Spleen (tissue), 11 donors: ENCODE measurements around the gene PIP5K1B. TPM values are rescaled to one million over a fixed set of nuclear protein-coding genes. Genes with fewer than 3 reads are reported as not detected.

Experiments
- DNase-seq: peaks from one replicate; pipeline ENCODE4 v3.0.0-alpha.2; 2020
- H3K27ac ChIP-seq, 8 donors: fragments of 200-600 bp; sonication (generic) in 7 of 8; 1 replicate in 4 of 8; 2 replicates in 4 of 8; pipeline versions ENCODE4 v1.5.0 to v1.8.0; 2016 to 2021; ENCODE audit warnings: inconsistent platforms in 4 of 8, mild to moderate bottlenecking in 4 of 8, moderate library complexity in 1 of 8
- H3K27me3 ChIP-seq, 7 donors: fragments of 200-600 bp; sonication (generic) in 6 of 7; replicated peaks in 1 of 7; 1 replicate in 4 of 7; 2 replicates in 3 of 7; pipeline versions ENCODE4 v1.5.0 to v1.8.0; 2016 to 2021; ENCODE audit warnings: inconsistent platforms in 3 of 7, mild to moderate bottlenecking in 1 of 7
- H3K36me3 ChIP-seq, 6 donors: fragments of 200-600 bp; sonication (generic) in 5 of 6; 1 replicate in 4 of 6; 2 replicates in 2 of 6; pipeline versions ENCODE4 v1.5.0 to v1.8.0; 2016 to 2021; ENCODE audit warnings: inconsistent platforms in 2 of 6
- H3K4me1 ChIP-seq, 6 donors: fragments of 200-600 bp; sonication (generic) in 5 of 6; 1 replicate in 3 of 6; 2 replicates in 3 of 6; pipeline versions ENCODE4 v1.5.0 to v1.8.0; 2016 to 2021; ENCODE audit warnings: inconsistent platforms in 3 of 6
- H3K4me3 ChIP-seq, 8 donors: fragments of 200-600 bp; sonication (generic) in 7 of 8; 1 replicate in 4 of 8; 2 replicates in 4 of 8; pipeline versions ENCODE4 v1.5.0 to v1.8.0; 2016 to 2021; ENCODE audit warnings: inconsistent platforms in 4 of 8, mild to moderate bottlenecking in 4 of 8, moderate library complexity in 2 of 8
- H3K9me3 ChIP-seq, 8 donors: fragments of 200-600 bp; sonication (generic) in 7 of 8; 1 replicate in 4 of 8; 2 replicates in 4 of 8; pipeline versions ENCODE4 v1.5.0 to v1.8.0; 2016 to 2021; ENCODE audit warnings: inconsistent platforms in 4 of 8
- POLR2A ChIP-seq, 3 donors: fragments of 450-650 bp; IDR thresholded peaks; one replicate each; pipeline ENCODE4 v1.5.1; 2017; ENCODE audit warnings: antibody characterized with exemption in 3 of 3, mild to moderate bottlenecking in 1 of 3
- POLR2AphosphoS5 ChIP-seq, 3 donors: sonication (generic); formaldehyde crosslinking; IDR thresholded peaks; one replicate each; pipeline ENCODE4 v1.5.1; 2017; ENCODE audit warnings: antibody characterized with exemption in 3 of 3
- WGBS, 5 donors: extraction: QIAGEN DNeasy Blood & Tissue Kit in 3 of 5; methylation state at CpG; one replicate each; pipeline versions ENCODE4 v1.1.5 to v1.1.7; 2013 to 2018; 5-methylcytosine and 5-hydroxymethylcytosine counted together
- intact Hi-C: fragments of 100-400 bp; cut with DNase I; formaldehyde crosslinking; loops from one replicate; pipeline ENCODE4 v1.15.0; 2023; ENCODE audit warnings: low total_unique reads
- polyA plus RNA-seq, 3 donors: library from polyadenylated mRNA; stranded (reverse); fragments of 200-250 nt; gene quantifications; one replicate each; pipeline ENCODE4 v1.2.1, GENCODE V29; 2013
- total RNA-seq, 7 donors: library from RNA; depleted of rRNA in 3 of 7; stranded (reverse); fragments of >200 nt in 3 of 7; fragmentation: NEBNext Ultra II Directional in 4 of 7; extraction: Animal tissue kit (Norgen Biotek cat#: 25700) in 4 of 7; gene quantifications; one replicate each; pipeline versions ENCODE4 v1.1.0 to v1.2.1, GENCODE V29; 2016 to 2021
- TF ChIP-seq, protein P1 (sequence below), 11 experiments: fragments of 200-600 bp in 7 of 11; fragments of 450-650 bp in 4 of 11; sonication (generic) in 4 of 11; IDR thresholded peaks in 8 of 11; conservative IDR thresholded peaks in 3 of 11; 1 replicate in 7 of 11; 2 replicates in 4 of 11; pipeline versions ENCODE4 v1.4.0 to v1.8.0; 2016 to 2021; ENCODE audit warnings: antibody characterized with exemption in 11 of 11, inconsistent platforms in 4 of 11, mild to moderate bottlenecking in 1 of 11
- donor health status: healthy with polysubstance abuse.
- donor health status: DM: no; HTN: no; CAD: no; lungs with moderate emphysema.
- donor health status: DM: no; HTN: no; CAD: no.
- donor health status: Bipolar disorder and iron deficiency.
- donor health status: healthy.
- donor health status: DM: no; HTN: no; CAD: no.
- donor health status: DM: yes; HTN: yes; CAD: no.

PIP5K1B gene
- total and polyA plus RNA-seq, 10 donors: 1.5 to 10.3 (median 6.8) TPM

DNA sequence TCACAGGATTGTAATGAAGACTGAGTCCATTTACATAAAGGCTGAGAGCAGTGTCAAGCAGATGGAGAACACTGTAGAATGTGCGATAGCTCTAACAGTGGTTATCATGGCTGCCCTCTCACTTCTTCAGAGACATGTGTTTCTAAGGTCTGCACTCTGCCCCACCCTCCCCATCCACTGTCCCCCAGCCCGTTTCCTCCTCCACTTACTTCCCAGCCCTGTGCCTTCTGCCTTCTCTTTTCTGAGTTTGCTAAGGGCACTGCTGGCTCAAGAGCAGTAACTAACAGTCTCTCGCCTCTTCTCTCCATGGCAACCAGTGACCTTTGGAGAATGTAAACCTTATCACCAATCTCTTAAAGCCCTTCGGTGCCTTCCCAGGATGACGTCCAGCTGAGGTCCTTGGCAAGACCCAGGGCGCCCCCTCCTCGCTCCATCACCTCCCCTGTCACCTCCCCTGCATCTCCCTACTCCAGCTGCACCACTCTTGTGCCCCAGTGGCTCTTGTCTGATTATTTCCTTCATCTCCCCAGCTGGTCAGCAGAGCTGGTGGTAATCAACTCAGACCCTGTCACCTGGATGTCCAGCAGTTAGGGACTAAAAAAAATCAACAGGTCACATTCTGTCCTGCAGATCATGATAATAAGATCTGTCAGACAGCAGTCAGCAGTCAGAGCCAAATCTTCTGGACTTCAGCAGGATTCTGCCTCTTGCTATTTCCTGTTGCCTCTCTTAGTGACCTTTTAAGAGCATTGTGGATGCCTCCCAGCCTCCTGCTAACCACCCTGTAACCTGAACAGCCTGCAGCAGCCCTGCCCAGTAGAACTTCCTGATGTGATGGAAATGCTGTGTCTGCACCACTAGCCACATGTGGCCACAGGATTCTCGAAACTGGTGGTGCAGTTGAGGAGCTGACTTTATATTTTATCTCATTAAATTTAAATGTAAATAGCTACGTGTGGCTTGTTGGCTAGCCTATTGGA is 339.5 kb downstream of the PIP5K1B start:
- Histone ChIP-seq H3K27ac (peak overlapping the region in 3 of 8 donors; percentile 1 to 34 (median 17)), H3K9me3 (no peaks in the 10 kb centered on the region), H3K27me3 (no peaks in the 10 kb centered on the region), H3K4me3 (no peak overlapping the region), H3K4me1 (peaks cover 0 to 36% (median 6%) of the 10 kb centered on the region in 6 donors), H3K36me3 (peaks cover 0 to 38% (median 30%) of the 10 kb centered on the region in 6 donors)
- peak in 1 of 3 donors; percentile 11 for TF ChIP-seq POLR2AphosphoS5 (IDR thresholded peaks at IDR 0.05)
- TF ChIP-seq POLR2A (IDR thresholded peaks at IDR 0.05): no peak
- TF ChIP-seq, protein P1, sequence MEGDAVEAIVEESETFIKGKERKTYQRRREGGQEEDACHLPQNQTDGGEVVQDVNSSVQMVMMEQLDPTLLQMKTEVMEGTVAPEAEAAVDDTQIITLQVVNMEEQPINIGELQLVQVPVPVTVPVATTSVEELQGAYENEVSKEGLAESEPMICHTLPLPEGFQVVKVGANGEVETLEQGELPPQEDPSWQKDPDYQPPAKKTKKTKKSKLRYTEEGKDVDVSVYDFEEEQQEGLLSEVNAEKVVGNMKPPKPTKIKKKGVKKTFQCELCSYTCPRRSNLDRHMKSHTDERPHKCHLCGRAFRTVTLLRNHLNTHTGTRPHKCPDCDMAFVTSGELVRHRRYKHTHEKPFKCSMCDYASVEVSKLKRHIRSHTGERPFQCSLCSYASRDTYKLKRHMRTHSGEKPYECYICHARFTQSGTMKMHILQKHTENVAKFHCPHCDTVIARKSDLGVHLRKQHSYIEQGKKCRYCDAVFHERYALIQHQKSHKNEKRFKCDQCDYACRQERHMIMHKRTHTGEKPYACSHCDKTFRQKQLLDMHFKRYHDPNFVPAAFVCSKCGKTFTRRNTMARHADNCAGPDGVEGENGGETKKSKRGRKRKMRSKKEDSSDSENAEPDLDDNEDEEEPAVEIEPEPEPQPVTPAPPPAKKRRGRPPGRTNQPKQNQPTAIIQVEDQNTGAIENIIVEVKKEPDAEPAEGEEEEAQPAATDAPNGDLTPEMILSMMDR (IDR thresholded peaks at IDR 0.05 in 8 of 11, conservative IDR thresholded peaks at IDR 0.05 in 3 of 11): no peak
- intact Hi-C loops: no loop called here
- WGBS, 5 donors: 58 to 67% (median 63%) methylated on average over 9 of the region's 9 CpGs
- no peak for DNase-seq

DNA sequence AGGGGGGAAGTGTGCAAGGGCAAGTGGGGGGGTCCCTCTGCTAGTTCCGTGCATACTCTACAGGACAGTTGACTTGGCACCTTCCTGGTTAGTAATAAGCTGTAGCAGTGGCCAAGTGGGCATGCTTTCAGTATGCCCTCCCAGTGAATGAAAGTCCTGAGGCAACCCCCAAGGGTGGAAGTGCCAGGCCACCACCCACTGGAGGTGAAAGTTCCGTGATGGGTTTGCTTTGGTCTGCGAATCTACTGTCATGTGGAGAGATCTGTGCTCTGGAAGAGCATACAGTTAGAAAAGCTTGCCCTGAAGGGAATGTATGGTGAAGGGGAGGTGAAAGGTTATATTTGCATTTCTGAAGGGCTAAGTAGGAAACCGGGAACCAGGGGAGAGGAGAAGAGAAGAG is 340.8 kb downstream of the PIP5K1B start:
- Histone ChIP-seq H3K36me3 (peaks cover 0 to 45% (median 35%) of the 10 kb centered on the region in 6 donors), H3K27me3 (no peaks in the 10 kb centered on the region), H3K27ac (no peak overlapping the region), H3K9me3 (no peaks in the 10 kb centered on the region), H3K4me3 (no peak overlapping the region), H3K4me1 (peaks cover 0 to 36% (median 6%) of the 10 kb centered on the region in 6 donors)
- WGBS, 5 donors: 84 to 99% (median 88%) methylated on average over 4 of the region's 4 CpGs
- TF ChIP-seq POLR2AphosphoS5 (IDR thresholded peaks at IDR 0.05): no peak
- TF ChIP-seq POLR2A (IDR thresholded peaks at IDR 0.05): no peak
- TF ChIP-seq, protein P1 (IDR thresholded peaks at IDR 0.05 in 8 of 11, conservative IDR thresholded peaks at IDR 0.05 in 3 of 11): no peak
- intact Hi-C loops: no loop called here
- DNase-seq: no peak

DNA sequence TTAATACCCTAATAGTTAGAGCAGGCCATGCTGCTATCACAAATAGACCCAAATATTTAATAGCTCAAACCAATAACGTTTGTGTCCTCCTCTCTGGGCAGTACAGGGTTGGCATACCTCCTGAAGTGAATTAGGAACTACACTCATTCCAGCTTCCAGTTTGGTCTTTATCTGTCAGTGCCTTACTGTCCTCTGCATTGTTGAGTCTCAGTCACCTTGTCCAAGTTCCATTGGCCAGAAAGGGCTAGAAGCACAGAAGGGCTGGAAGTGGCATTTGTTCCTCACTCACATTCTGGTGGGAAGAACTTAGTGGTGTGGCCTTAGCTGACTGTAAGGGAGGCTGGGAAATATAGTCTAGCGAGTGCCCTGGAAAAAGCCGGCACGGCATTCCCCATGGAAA is 341.7 kb downstream of the PIP5K1B start:
- Histone ChIP-seq H3K4me3 (no peak overlapping the region), H3K27ac (no peak overlapping the region), H3K27me3 (no peaks in the 10 kb centered on the region), H3K4me1 (peaks cover 0 to 36% (median 6%) of the 10 kb centered on the region in 6 donors), H3K36me3 (peaks cover 0 to 54% (median 35%) of the 10 kb centered on the region in 6 donors), H3K9me3 (no peaks in the 10 kb centered on the region)
- 64 to 87% (median 78%) methylated on average over 3 to 4 of the region's 4 CpGs for WGBS, 5 donors
- DNase-seq: no peak
- TF ChIP-seq POLR2A (IDR thresholded peaks at IDR 0.05) (no peak), POLR2AphosphoS5 (IDR thresholded peaks at IDR 0.05) (no peak)
- TF ChIP-seq, protein P1 (IDR thresholded peaks at IDR 0.05 in 8 of 11, conservative IDR thresholded peaks at IDR 0.05 in 3 of 11): no peak
- intact Hi-C loops: no loop called here

DNA sequence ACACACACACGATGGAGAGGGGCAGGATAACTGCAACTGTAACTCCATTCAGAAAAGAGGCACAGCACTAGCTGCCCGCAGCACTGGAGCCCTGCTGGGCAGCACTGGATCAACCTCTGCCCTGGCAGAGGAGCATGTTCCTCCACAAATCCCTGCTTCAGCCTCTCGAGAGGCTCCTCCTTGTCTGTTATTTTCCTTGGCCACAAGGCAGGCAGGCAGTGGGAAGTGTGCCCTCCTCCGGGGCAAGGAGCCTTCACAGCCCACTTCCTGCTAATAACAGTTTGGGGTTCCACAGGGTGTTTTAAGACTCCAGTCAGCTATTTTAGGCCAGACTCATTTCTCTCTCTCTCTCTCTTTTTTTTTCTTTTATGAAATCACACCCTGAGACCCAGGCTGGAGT is 342.3 kb downstream of the PIP5K1B start:
- peaks cover 0 to 31% (median 6%) of the 10 kb centered on the region in 6 donors for H3K4me1 ChIP-seq
- intact Hi-C loops: no loop called here
- DNase-seq: no peak
- no peak overlapping the region for H3K4me3 ChIP-seq
- no peak for TF ChIP-seq POLR2AphosphoS5 (IDR thresholded peaks at IDR 0.05)
- no peak for TF ChIP-seq POLR2A (IDR thresholded peaks at IDR 0.05)
- TF ChIP-seq, protein P1 (IDR thresholded peaks at IDR 0.05 in 8 of 11, conservative IDR thresholded peaks at IDR 0.05 in 3 of 11): no peak
- no peak overlapping the region for H3K27ac ChIP-seq
- H3K9me3 ChIP-seq: no peaks in the 10 kb centered on the region
- 16 to 53% (median 37%) methylated on average over 3 to 4 of the region's 4 CpGs for whole genome bisulfite sequencing, 5 donors
- no peaks in the 10 kb centered on the region for H3K27me3 ChIP-seq
- H3K36me3 ChIP-seq: peaks cover 0 to 54% (median 35%) of the 10 kb centered on the region in 6 donors
